Stimulated activated CD4-positive, alpha-beta T cell treated with anti-CD3 and anti-CD28 coated beads, Interleukin-15, amount 100 ng/mL, for 48 hours (primary cell): ENCODE data around the gene VSTM5.

Experiments used
- DNase-seq, 2 donors: peaks; one replicate each; pipeline ENCODE4 v3.0.0-alpha.2; 2020; ENCODE audit warnings: low read depth in 2 of 2

VSTM5 gene

GRCh38 chr11:93842461-93842860, 8.0 kb downstream of the VSTM5 start:
- no peak for DNase-seq

- DNase-seq, result no peak
Measured at GRCh38 chr11:93842034-93842433, 8.4 kb downstream of the VSTM5 start.

- DNase-seq, result no peak
Measured at GRCh38 chr11:93841446-93841845, 9.0 kb downstream of the VSTM5 start.

GRCh38 chr11:93840981-93841380, 9.4 kb downstream of the VSTM5 start:
- DNase-seq, result no peak

- no peak for DNase-seq
Measured at GRCh38 chr11:93840180-93840579, 10.2 kb downstream of the VSTM5 start.

GRCh38 chr11:93838967-93839366, 11.5 kb downstream of the VSTM5 start:
- no peak for DNase-seq

GRCh38 chr11:93832780-93833179, 17.6 kb downstream of the VSTM5 start:
- DNase-seq, result no peak

GRCh38 chr11:93831343-93832127, 18.9 kb downstream of the VSTM5 start:
- no peak for DNase-seq

GRCh38 chr11:93829598-93829997, 20.8 kb downstream of the VSTM5 start:
- no peak for DNase-seq

- no peak for DNase-seq
Measured at GRCh38 chr11:93827363-93827762, 23.1 kb downstream of the VSTM5 start.

- DNase-seq, result no peak
Measured at GRCh38 chr11:93823210-93823609, 27.2 kb downstream of the VSTM5 start.

- DNase-seq, result no peak
Measured at GRCh38 chr11:93822359-93822758, 28.1 kb downstream of the VSTM5 start.

GRCh38 chr11:93821617-93822016, 28.8 kb downstream of the VSTM5 start:
- DNase-seq, result no peak

GRCh38 chr11:93820847-93821246, 29.6 kb downstream of the VSTM5 start:
- DNase-seq, result no peak

GRCh38 chr11:93819966-93820695, 30.3 kb downstream of the VSTM5 start:
- DNase-seq, result no peak

- DNase-seq, result no peak
Measured at GRCh38 chr11:93817426-93818348, 32.7 kb downstream of the VSTM5 start.

GRCh38 chr11:93814966-93815633, 35.3 kb downstream of the VSTM5 start:
- DNase-seq, result no peak

- no peak for DNase-seq
Measured at GRCh38 chr11:93813974-93814373, 36.4 kb downstream of the VSTM5 start.

- no peak for DNase-seq
Measured at GRCh38 chr11:93807980-93808379, 42.4 kb downstream of the VSTM5 start.

- DNase-seq, result no peak
Measured at GRCh38 chr11:93804879-93805278, 45.5 kb downstream of the VSTM5 start.

- DNase-seq, result no peak
Measured at GRCh38 chr11:93801366-93801765, 49.1 kb downstream of the VSTM5 start.
